K562 (cell line): Measurements from ENCODE around the gene ADGRD1. TPM values are rescaled to one million over a fixed set of nuclear protein-coding genes. Genes with fewer than 3 reads are reported as not detected.

Source experiments
- CBFA2T2 ChIP-seq: fragments of 450-650 bp; conservative IDR thresholded peaks from 2 replicates; pipeline ENCODE4 v1.6.1; 2017; ENCODE audit warnings: mild to moderate bottlenecking
- CCNT2 ChIP-seq: IDR thresholded peaks from 2 replicates; pipeline ENCODE4 v1.6.1; 2011; ENCODE audit warnings: borderline replicate concordance, low read depth, mild to moderate bottlenecking, moderate library complexity, mixed read lengths, low read length; ENCODE audit not compliant: insufficient read length; ENCODE audit errors: extremely low read depth
- CHD1 ChIP-seq: fragments of 200-600 bp; sonication (generic); IDR thresholded peaks from one replicate; pipeline ENCODE4 v1.6.1; 2012; ENCODE audit warnings: mild to moderate bottlenecking, moderate library complexity, low read length, inconsistent platforms
- DLX4 ChIP-seq: fragments of 250-450 bp; sonication (Bioruptor Pico); IDR thresholded peaks from 2 replicates; pipeline ENCODE4 v1.6.1; 2021; ENCODE audit warnings: mild to moderate bottlenecking
- E2F1 ChIP-seq: sonication (generic); formaldehyde crosslinking; IDR thresholded peaks from 2 replicates; pipeline ENCODE4 v1.8.1; 2023; ENCODE audit warnings: mild to moderate bottlenecking, missing genetic modification reagents, moderate library complexity
- ETS1 ChIP-seq: conservative IDR thresholded peaks from 2 replicates; pipeline ENCODE4 v1.6.1; 2011; ENCODE audit warnings: low read depth, mild to moderate bottlenecking, low read length; ENCODE audit not compliant: control insufficient read depth
- GATAD2B ChIP-seq: fragments of 450-650 bp; IDR thresholded peaks from 2 replicates; pipeline ENCODE4 v1.6.1; 2017; ENCODE audit warnings: mild to moderate bottlenecking, borderline replicate concordance
- IFI16 ChIP-seq: fragments of 250-450 bp; sonication (Bioruptor Pico); IDR thresholded peaks from 2 replicates; pipeline ENCODE4 v2.1.2; 2022; ENCODE audit warnings: mild to moderate bottlenecking, inconsistent platforms
- IRF2 ChIP-seq: sonication (generic); formaldehyde crosslinking; IDR thresholded peaks from 2 replicates; pipeline ENCODE4 v1.8.1; 2022; ENCODE audit warnings: mild to moderate bottlenecking, missing genetic modification reagents
- MXD1 ChIP-seq: fragments of 250-450 bp; sonication (Bioruptor Pico); IDR thresholded peaks from 2 replicates; pipeline ENCODE4 v1.8.0; 2021; ENCODE audit warnings: borderline replicate concordance, mild to moderate bottlenecking, moderate library complexity; ENCODE audit not compliant: poor library complexity, severe bottlenecking
- PHF8 ChIP-seq: fragments of 200-600 bp; sonication (generic); IDR thresholded peaks from 2 replicates; pipeline ENCODE4 v1.6.1; 2012; ENCODE audit warnings: mixed run types, mild to moderate bottlenecking, inconsistent platforms, low read length, moderate library complexity, borderline replicate concordance
- SIX5 ChIP-seq, 2 experiments: IDR thresholded peaks; 2 replicates each; pipeline ENCODE4 v1.6.1; 2011; ENCODE audit warnings: low read length in 2 of 2, borderline replicate concordance in 1 of 2, low read depth in 1 of 2, mild to moderate bottlenecking in 1 of 2, moderate library complexity in 1 of 2; ENCODE audit not compliant: insufficient read depth in 1 of 2
- TCF7L2 ChIP-seq: fragments of 150-350 bp; IDR thresholded peaks from 2 replicates; pipeline ENCODE4 v1.6.1; 2016; ENCODE audit warnings: low read depth, mild to moderate bottlenecking, low read length, moderate library complexity
- THRA ChIP-seq: fragments of 450-650 bp; IDR thresholded peaks from 2 replicates; pipeline ENCODE4 v1.6.1; 2017; ENCODE audit warnings: mild to moderate bottlenecking, moderate library complexity
- TOE1 ChIP-seq, 2 experiments: fragments of 450-650 bp in 1 of 2; sonication (generic) in 1 of 2; formaldehyde crosslinking in 1 of 2; IDR thresholded peaks; 2 replicates each; pipeline versions ENCODE4 v1.7.1 to v1.8.0; 2016 to 2022; ENCODE audit warnings: borderline replicate concordance in 2 of 2, mild to moderate bottlenecking in 2 of 2, antibody characterized with exemption in 1 of 2, inconsistent platforms in 1 of 2, low read depth in 1 of 2, missing genetic modification reagents in 1 of 2, moderate library complexity in 1 of 2
- XRCC3 ChIP-seq: fragments of 450-650 bp; IDR thresholded peaks from 2 replicates; pipeline ENCODE4 v1.6.1; 2017; ENCODE audit warnings: mild to moderate bottlenecking, moderate library complexity
- ZEB2 ChIP-seq: fragments of 450-650 bp; IDR thresholded peaks from 2 replicates; pipeline ENCODE4 v1.6.1; 2016
- ZNF12 ChIP-seq: sonication (generic); formaldehyde crosslinking; IDR thresholded peaks from 2 replicates; pipeline ENCODE4 v1.4.0; 2020; ENCODE audit warnings: mild to moderate bottlenecking, missing genetic modification reagents
- ZNF165 ChIP-seq: fragments of 250-450 bp; sonication (Bioruptor Pico); IDR thresholded peaks from 2 replicates; pipeline ENCODE4 v1.4.0; 2020; ENCODE audit warnings: borderline replicate concordance
- ZNF324 ChIP-seq: fragments of 250-450 bp; sonication (Bioruptor Pico); IDR thresholded peaks from 2 replicates; pipeline ENCODE4 v1.4.0; 2020; ENCODE audit warnings: mild to moderate bottlenecking
- ZNF408 ChIP-seq: fragments of 250-450 bp; sonication (Bioruptor Pico); IDR thresholded peaks from 2 replicates; pipeline ENCODE4 v1.4.0; 2020; ENCODE audit warnings: low read depth, mild to moderate bottlenecking, moderate library complexity
- ZNF551 ChIP-seq: fragments of 250-450 bp; sonication (Bioruptor Pico); IDR thresholded peaks from 2 replicates; pipeline ENCODE4 v1.5.0; 2021; ENCODE audit warnings: mild to moderate bottlenecking, moderate library complexity
- ZNF707 ChIP-seq: fragments of 250-450 bp; sonication (Bioruptor Pico); conservative IDR thresholded peaks from 2 replicates; pipeline ENCODE4 v1.8.0; 2022; ENCODE audit warnings: inconsistent platforms, mild to moderate bottlenecking, moderate library complexity
- polyA plus RNA-seq, 8 experiments: library from polyadenylated mRNA; depleted of rRNA in 4 of 8; stranded (reverse) in 5 of 8; unstranded in 3 of 8; fragments of >200 nt; fragmentation: Nextera tagmentation in 2 of 8; fragmentation: Illumina TruSeq in 1 of 8; extraction: Ambion mirVana in 2 of 8; extraction: Trizol in 1 of 8; gene quantifications; 2 replicates each; pipeline versions ENCODE4 v1.2.1 to v1.2.3, GENCODE V29; 2011 to 2014; ENCODE audit warnings: inconsistent platforms in 1 of 8, missing spikeins in 1 of 8
- total RNA-seq, 7 experiments: library from RNA; depleted of rRNA in 6 of 7; stranded (reverse); fragments of >200 nt in 6 of 7; fragmentation: Illumina TruSeq in 2 of 7; extraction: Trizol in 2 of 7; gene quantifications; 2 replicates each; pipeline versions ENCODE4 v1.2.1 to v1.2.3, GENCODE V29; 2011 to 2021; ENCODE audit warnings: low replicate concordance in 1 of 7

Gene ADGRD1
- total and polyA plus RNA-seq, 9 of the 15 experiments (the other 6 are each of a cell fraction or from before 2014, with no cell fraction given): 1.7 to 11.7 (median 3.3) TPM

- TF ChIP-seq DLX4 (CRISPR knock-in tag): no peak
- TF ChIP-seq CCNT2: no peak
- TF ChIP-seq XRCC3: no peak
- no peak for TF ChIP-seq CHD1
- TF ChIP-seq SIX5 (IDR thresholded peaks at IDR 0.05; ENCODE audit: borderline replicate concordance in 1 of 2, insufficient read depth in 1 of 2, low read depth in 1 of 2, low read length in 2 of 2): no peak
- TF ChIP-seq ETS1: no peak
- TF ChIP-seq THRA: no peak
- TF ChIP-seq ZEB2: no peak
- TF ChIP-seq TOE1 (IDR thresholded peaks at IDR 0.05; ENCODE audit: borderline replicate concordance): no peak
- TF ChIP-seq TOE1 (CRISPR knock-in tag; IDR thresholded peaks at IDR 0.05; ENCODE audit: borderline replicate concordance, low read depth): no peak
- no peak for TF ChIP-seq TCF7L2
- TF ChIP-seq ZNF707 (CRISPR knock-in tag): no peak
- TF ChIP-seq CBFA2T2: no peak
- TF ChIP-seq ZNF408 (CRISPR knock-in tag): no peak
- TF ChIP-seq ZNF12: no peak
- TF ChIP-seq ZNF324: peak; percentile 21; the same call in 1 of the 2 replicates
- no peak for TF ChIP-seq IRF2 (CRISPR knock-in tag)
- no peak for TF ChIP-seq GATAD2B
- no peak for TF ChIP-seq PHF8
- no peak for TF ChIP-seq MXD1 (CRISPR knock-in tag)
- no peak for TF ChIP-seq ZNF165 (CRISPR knock-in tag)
- TF ChIP-seq IFI16 (CRISPR knock-in tag): no peak
- no peak for TF ChIP-seq ZNF551 (CRISPR knock-in tag)
- no peak for TF ChIP-seq E2F1
Observed at GRCh38 chr12:130958557-130959140, 4.9 kb downstream of the ADGRD1 start (continued).
